Measurements from ENCODE around the gene DBN1. TPM values are rescaled to one million over a fixed set of nuclear protein-coding genes. Genes with fewer than 3 reads are reported as not detected.

DBN1 gene
- total RNA-seq, 8 experiments from 2014 or later = 70.8 to 406 (median 136) TPM

DNA sequence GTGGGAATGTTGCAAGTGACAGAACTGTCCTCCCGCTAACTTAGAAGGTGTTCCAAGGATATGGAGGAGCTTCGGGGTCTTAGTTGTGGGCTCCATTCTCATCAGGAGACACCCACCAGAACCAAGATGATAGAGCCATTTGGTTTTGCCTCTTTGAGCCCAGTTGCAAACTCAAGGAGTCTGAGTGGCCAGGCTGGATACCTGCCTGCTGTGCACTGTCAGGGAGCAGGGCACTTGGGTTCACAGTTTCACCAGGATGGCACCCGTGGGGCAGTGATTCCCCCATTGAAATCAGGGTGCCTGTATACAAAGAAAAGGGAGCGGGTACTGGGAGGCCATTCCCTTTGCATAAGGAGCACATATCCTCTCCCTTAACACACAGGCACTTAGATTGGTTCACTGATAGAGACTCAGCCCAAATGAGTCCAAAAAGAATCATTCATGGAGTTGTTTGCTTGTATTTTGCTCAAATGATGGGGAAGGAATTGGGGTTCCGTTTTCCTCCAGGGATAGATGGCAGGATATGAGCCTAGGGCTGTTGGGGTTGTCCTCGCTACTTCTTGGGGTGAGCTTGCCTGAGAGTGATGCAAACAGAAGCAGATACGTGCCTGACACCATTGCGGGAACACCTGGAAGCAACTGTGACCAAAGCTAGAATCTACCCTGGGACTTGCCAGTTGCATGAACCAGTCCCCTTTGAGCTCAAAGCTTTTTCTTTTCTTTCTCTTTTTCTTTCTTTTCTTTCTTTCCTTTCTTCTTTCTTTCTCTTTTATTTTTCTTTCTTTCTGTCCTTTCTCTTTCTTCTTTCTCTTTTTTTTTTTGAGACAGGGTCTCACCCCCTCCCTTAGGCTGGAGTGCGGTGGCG lies 28.1 kb downstream of the DBN1 start:
- ATAC-seq (replicated peaks in 6 of 8) = no peak
- in situ Hi-C loops (cut with MboI; ENCODE audit: low pct_unique_long_range_greater_than_20kb in 2 of 9, low sequenced_read_pairs in 9 of 9, unreplicated experiment in 9 of 9) = no loop called here
- Histone ChIP-seq H3K27ac (no peak overlapping the region), H3K4me3 (peak overlapping the region in 2 of 5 donors; percentile 53 to 70), H3K4me1 (replicated peaks in 1 of 2) (peaks cover 28 to 33% of the 10 kb centered on the region in 2 donors)
- 45 to 89% (median 66%) methylated on average over 1 to 7 of the region's 10 CpGs for WGBS, 10 experiments

DNA sequence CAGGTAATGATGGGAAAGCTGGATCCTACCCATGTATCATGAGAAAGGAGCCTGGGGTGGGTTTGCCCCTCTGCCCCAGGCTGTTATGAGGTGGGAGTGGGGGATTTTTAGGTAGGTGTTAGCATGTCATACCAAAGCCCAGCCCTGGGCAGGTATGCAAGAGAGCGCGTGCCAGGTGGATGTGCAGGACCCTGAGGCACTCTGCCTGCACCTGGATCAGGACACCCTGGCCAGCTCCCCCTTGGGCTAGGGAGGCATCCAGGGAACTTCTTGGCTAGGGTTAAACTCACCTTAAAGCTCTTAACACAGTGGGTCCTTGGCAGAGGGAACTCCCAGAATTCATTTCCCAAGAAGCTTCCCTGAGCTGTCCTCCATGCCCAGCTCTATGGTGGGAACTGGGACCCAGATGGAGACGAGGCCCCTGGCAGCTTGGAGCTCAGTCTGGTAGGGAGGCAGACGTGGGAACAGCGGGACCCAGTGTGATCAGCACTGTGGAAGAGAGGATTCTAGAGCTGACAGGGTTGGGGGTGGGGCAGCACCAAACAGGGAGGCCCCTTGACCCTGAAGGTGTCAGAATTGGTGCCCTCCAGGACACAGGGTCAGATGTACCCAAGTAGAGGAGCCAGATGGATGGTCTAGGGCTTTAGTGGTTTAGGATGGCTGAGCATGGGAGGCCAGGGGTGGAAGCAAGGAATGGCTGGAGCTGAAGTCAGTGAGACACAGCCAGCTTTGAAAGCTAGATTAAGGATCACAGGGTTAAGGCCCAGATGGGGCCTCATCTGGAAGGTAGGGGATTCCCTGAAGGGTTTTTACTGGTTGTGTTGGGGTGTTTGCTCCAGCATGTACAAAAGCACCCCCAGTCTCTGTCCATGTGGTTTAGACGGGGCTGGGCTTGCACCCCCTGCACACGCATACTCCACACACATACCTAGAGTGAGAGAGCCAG lies 29.1 kb downstream of the DBN1 start:
- Histone ChIP-seq H3K27ac (no peak overlapping the region), H3K4me1 (replicated peaks in 1 of 2) (peaks cover 27 to 33% of the 10 kb centered on the region in 2 donors), H3K4me3 (no peak overlapping the region)
- 52 to 100% (median 73%) methylated on average over 1 to 3 of the region's 7 CpGs; no CpG with 5 or more reads in 6 of the 10 experiments for WGBS, 10 experiments
- ATAC-seq (replicated peaks in 6 of 8) = no peak
- in situ Hi-C loops (cut with MboI; ENCODE audit: low pct_unique_long_range_greater_than_20kb in 2 of 9, low sequenced_read_pairs in 9 of 9, unreplicated experiment in 9 of 9) = no loop called here

DNA sequence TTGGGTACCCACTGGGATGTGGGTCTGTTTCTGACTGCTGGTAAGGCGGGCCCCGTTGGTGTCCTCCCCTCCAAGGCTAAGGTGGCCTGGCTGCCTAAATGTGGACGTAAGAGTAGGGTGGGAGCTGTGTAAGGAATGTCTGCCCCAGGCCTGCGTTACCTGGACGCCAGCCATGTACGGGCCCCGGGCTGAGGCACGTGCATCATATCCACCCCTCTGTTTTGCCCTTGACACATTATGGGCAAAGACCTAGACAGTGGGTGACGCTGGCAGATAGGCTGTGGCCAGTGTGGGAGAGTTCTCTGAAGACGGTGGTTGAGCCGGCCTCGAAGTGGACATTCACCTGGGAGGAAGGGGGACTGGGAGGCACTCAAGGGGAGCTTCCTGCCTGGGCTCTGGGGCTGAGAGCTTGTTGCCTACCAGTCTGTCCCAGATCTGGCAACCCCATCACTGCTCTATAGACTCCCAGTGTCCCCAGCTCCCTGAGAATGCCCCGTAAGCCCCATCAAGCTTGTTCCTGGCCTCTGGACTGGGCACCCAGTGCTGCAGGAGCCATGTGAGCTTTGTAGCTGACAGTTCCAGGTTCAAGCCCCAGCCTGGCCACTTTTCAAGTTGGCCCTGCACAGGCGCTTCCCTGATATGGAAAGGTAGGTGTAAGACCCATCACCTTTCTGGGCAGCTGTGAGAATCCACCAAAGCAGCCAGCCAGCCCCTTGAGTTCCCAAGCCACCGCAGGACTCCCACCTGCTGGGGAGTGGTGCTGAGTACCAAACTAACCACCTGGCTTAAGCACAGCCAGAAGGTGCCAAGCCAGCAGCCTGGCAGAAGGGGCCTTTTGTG lies 30.1 kb downstream of the DBN1 start:
- in situ Hi-C loops (cut with MboI; ENCODE audit: low pct_unique_long_range_greater_than_20kb in 2 of 9, low sequenced_read_pairs in 9 of 9, unreplicated experiment in 9 of 9) = no loop called here
- no peak overlapping the region for H3K27ac ChIP-seq
- no peak overlapping the region for H3K4me3 ChIP-seq
- H3K4me1 ChIP-seq (replicated peaks in 1 of 2) = peaks cover 18 to 28% of the 10 kb centered on the region in 2 donors
- 100% methylated on average over 1 to 2 of the region's 15 CpGs; no CpG with 5 or more reads in 6 of the 10 experiments for WGBS, 10 experiments
- no peak for ATAC-seq (replicated peaks in 6 of 8)

DNA sequence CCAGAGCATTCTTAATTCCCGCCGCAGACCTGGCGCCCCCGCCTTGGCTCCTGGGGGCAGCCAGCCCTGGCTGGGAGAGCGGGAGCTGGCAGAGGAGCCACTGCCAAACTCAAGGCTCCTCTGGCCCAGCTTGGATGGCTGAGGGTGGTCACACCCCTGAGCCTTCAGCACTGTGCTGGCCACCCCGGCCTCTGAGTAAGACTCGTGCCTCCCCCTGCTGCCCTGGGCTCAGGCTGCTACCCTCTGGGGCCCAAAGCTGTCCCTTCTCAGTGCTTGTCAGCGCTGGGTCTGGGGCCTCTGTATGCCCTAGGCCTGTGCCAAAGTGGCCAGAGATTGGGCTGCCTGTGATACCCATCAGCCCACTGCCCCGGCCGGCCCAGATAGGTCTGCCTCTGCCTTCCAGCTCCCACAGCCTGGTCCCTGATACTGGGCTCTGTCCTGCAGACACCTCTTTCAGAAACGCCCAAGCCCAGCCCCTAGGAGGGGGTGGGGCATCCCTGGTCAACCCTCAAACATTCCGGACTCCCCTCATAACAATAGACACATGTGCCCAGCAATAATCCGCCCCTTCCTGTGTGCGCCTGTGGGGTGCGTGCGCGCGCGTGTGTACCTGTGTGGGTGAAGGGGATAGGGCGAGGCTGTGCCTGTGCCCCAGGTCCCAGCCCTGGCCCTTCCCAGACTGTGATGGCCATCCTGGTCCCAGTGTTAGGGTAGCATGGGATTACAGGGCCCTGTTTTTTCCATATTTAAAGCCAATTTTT lies 31.2 kb downstream of the DBN1 start:
- Histone ChIP-seq H3K4me1 (replicated peaks in 1 of 2) (peaks cover 7 to 17% of the 10 kb centered on the region in 2 donors), H3K4me3 (no peak overlapping the region), H3K27ac (no peak overlapping the region)
- in situ Hi-C loops (cut with MboI; ENCODE audit: low pct_unique_long_range_greater_than_20kb in 2 of 9, low sequenced_read_pairs in 9 of 9, unreplicated experiment in 9 of 9) = no loop called here
- 60 to 100% (median 90%) methylated on average over 1 to 4 of the region's 20 CpGs; no CpG with 5 or more reads in 7 of the 10 experiments for WGBS, 10 experiments
- no peak for ATAC-seq (replicated peaks in 6 of 8)

DNA sequence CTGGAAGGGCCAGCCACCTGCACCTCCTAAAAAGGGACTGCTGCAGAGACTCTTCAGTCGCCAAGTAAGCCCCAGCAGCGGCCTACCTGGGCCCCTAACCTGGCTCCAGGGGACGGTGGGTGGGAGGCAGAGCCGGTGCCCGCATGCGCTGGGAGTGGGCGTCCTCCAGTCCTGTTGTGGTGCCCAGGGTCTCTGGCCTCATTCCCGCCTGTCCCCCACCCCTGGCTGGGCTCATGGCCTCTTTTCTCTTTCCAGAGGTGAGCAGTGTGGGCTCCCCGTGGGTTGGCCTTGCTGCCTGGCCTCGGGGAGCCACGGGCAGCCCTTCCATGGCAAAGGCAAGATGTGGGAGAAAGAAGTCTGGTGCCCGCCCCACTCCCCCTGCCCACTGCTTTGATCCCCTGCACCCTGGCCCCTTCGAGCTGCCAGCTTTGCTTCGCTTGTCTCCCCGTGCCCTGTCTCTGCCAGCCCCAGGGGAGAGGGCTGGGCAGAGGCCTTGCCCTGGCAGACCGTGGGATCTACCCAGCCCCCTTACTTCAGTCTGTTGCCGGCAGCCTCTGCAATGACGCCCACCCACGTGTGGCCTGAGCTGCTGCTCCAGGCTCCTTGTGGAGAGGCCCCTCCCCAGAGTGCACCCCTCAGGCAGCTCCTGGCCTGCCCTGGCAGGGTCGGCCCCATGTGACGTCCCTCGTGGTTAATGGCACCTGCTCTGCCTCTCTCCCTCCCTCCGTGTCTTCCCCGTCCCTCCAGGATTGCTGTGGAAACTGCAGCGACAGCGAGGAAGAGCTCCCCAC lies 32.2 kb downstream of the DBN1 start:
- Histone ChIP-seq H3K27ac (no peak overlapping the region), H3K4me3 (no peak overlapping the region), H3K4me1 (replicated peaks in 1 of 2) (peaks cover 6 to 15% of the 10 kb centered on the region in 2 donors)
- peak in 5 of 8 experiments; percentile 22 to 52 (median 39) for ATAC-seq (replicated peaks in 6 of 8)
- in situ Hi-C loops (cut with MboI; ENCODE audit: low pct_unique_long_range_greater_than_20kb in 2 of 9, low sequenced_read_pairs in 9 of 9, unreplicated experiment in 9 of 9) = no loop called here
- WGBS, 10 experiments = 80 to 100% methylated on average over 1 to 4 of the region's 26 CpGs; no CpG with 5 or more reads in 8 of the 10 experiments

DNA sequence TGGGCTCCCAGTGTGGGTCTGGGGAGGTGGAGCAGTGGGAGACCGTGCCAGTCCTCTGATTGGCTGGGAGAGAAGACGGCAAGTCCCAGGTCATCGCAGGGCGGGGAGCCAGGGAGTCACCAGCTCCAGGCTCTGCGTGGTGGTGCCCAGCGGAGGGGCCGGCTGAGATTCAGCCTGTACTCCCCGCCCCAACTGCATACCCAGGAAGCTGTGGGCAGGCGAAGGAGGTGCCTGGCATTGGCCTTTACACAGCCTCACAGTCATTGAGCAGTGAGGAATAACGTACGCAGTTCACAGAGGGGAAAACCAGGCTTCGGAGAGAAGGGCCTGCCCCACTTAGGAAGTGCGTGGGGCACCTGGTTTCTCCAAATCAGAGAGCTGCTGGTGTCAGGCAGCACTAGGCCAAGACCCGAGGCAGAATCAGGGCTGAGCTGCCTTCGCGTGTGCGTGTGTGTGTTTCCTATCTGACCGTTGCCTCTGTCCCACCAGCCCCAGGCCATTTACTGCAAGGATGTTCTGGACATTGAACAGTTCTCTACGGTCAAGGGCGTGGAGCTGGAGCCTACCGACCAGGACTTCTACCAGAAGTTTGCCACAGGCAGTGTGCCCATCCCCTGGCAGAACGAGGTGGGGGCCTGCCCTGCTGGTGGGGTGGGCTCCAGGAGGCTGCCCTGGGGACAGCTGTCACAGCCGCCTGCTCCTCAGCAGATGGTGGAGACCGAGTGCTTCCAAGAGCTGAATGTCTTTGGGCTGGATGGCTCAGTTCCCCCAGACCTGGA lies 33.0 kb downstream of the DBN1 start:
- in situ Hi-C loops (cut with MboI; ENCODE audit: low pct_unique_long_range_greater_than_20kb in 2 of 9, low sequenced_read_pairs in 9 of 9, unreplicated experiment in 9 of 9) = no loop called here
- ATAC-seq (replicated peaks in 6 of 8) = no peak

DNA sequence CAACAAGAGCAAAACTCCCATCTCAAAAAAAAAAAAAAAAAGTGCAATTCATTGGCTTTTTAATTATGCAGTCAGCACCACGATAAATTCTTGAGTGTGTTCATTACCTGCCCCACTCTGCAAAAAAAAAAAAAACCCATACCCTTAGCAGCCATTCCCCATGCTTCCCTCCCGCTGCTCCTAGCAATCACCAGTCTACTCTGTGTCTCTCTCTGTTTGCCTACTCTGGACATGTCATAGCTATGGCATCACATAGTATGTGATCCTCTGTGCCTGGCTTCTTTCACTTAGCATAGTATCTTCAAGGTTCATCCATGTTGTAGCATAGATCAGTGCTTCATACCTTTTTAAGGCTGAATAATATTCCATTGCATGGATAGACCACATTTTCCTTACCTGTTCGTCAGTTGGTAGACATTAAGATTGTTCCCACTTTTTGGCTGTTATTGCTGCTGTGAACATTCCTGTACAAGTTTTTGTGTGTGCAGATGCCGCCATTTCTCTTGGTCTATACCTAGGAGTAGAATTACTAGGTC lies 33.8 kb downstream of the DBN1 start:
- peaks cover 0 to 4% of the 10 kb centered on the region in 2 donors for H3K4me1 ChIP-seq (replicated peaks in 1 of 2)
- 80 to 100% (median 99%) methylated on average over 2 to 4 of the region's 4 CpGs; no CpG with 5 or more reads in 2 of the 10 experiments for WGBS, 10 experiments
- no peak overlapping the region for H3K27ac ChIP-seq
- no peak for ATAC-seq (replicated peaks in 6 of 8)
- H3K4me3 ChIP-seq = no peak overlapping the region
- in situ Hi-C loops (cut with MboI; ENCODE audit: low pct_unique_long_range_greater_than_20kb in 2 of 9, low sequenced_read_pairs in 9 of 9, unreplicated experiment in 9 of 9) = no loop called here

More for the DNA sequence above, 33.0 kb downstream of the DBN1 start:
- H3K27ac ChIP-seq = no peak overlapping the region
- WGBS, 10 experiments = 20 to 100% (median 92%) methylated on average over 1 to 14 of the region's 24 CpGs; no CpG with 5 or more reads in 4 of the 10 experiments
- H3K4me1 ChIP-seq (replicated peaks in 1 of 2) = peaks cover 1 to 11% of the 10 kb centered on the region in 2 donors
- H3K4me3 ChIP-seq = no peak overlapping the region

DNA sequence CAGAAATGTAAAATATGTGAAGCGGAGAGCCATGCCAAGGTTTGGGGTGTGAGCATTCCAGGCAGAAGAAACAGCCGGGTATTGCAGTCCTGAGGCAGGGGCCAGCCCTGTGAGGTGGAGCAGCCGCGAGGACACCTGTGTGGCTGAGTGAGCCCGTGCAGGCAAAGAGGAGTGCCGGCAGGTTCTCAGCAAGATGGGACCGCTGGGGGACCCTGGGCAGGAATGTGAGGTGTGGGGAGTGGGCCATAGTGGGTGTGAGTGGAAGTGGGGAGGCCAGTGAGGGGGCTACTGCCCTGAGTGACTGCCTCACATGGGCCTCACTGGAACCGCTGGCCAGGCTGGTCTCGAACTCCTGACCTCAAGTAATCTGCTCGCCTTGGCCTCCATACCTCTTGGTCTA lies 35.0 kb downstream of the DBN1 start:
- no peak overlapping the region for H3K27ac ChIP-seq

DNA sequence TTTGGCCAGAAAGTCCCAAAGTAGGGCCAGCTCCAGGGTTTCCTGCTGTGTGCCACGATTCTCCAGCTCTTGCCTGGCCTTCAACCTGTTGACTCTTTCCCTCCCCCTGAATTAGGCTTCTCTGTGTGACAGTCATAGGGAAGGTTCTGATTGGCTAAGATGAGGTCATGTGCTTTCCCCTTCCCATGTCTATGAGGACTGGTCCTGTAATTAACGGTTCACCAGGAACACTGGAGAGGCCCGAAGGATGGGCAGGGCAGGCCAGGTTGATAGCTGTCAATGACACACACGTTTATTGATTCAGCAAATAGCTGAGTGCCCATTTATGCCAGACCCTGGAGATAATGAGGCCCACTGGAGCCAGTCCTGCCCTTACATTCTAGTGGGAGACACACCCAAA lies 35.8 kb downstream of the DBN1 start:
- in situ Hi-C loops (cut with MboI; ENCODE audit: low pct_unique_long_range_greater_than_20kb in 2 of 9, low sequenced_read_pairs in 9 of 9, unreplicated experiment in 9 of 9) = no loop called here
- Histone ChIP-seq H3K4me3 (no peak overlapping the region), H3K27ac (no peak overlapping the region), H3K4me1 (replicated peaks in 1 of 2) (no peaks in the 10 kb centered on the region)
- ATAC-seq (replicated peaks in 6 of 8) = no peak
- WGBS, 10 experiments = 60% methylated on average over 1 of the region's 4 CpGs; no CpG with 5 or more reads in 9 of the 10 experiments

More for the DNA sequence above, 35.0 kb downstream of the DBN1 start:
- Histone ChIP-seq H3K4me3 (no peak overlapping the region), H3K4me1 (replicated peaks in 1 of 2) (no peaks in the 10 kb centered on the region)
- WGBS, 10 experiments = 87 to 100% (median 100%) methylated on average over 1 to 7 of the region's 10 CpGs; no CpG with 5 or more reads in 3 of the 10 experiments
- ATAC-seq (replicated peaks in 6 of 8) = no peak
- in situ Hi-C loops (cut with MboI; ENCODE audit: low pct_unique_long_range_greater_than_20kb in 2 of 9, low sequenced_read_pairs in 9 of 9, unreplicated experiment in 9 of 9) = no loop called here

DNA sequence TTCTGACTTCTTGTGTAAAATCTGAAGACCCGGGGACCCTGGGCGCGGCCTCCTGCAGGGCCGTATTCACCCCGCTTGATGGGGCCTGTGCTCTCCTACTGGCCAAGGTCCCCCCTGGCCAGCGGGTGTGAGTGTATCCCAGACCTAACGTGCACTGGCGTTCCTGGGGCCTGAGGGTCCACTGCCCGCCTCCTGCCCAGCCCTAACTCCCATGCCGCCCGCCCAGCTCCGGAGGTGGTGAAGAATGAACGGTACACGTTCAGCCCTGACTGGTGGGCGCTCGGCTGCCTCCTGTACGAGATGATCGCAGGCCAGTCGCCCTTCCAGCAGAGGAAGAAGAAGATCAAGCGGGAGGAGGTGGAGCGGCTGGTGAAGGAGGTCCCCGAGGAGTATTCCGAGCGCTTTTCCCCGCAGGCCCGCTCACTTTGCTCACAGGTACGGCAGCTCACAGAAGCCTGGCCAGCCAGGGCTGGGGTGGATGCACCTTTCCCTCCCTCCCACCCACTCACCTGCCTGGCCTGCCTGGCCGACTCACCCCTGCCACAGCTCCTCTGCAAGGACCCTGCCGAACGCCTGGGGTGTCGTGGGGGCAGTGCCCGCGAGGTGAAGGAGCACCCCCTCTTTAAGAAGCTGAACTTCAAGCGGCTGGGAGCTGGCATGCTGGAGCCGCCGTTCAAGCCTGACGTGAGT lies 37.4 kb downstream of the DBN1 start:
- in situ Hi-C loops (cut with MboI; ENCODE audit: low pct_unique_long_range_greater_than_20kb in 2 of 9, low sequenced_read_pairs in 9 of 9, unreplicated experiment in 9 of 9) = no loop called here
- Histone ChIP-seq H3K4me1 (replicated peaks in 1 of 2) (no peaks in the 10 kb centered on the region), H3K4me3 (no peak overlapping the region), H3K27ac (no peak overlapping the region)
- WGBS, 10 experiments = 73 to 100% (median 100%) methylated on average over 1 to 11 of the region's 37 CpGs; no CpG with 5 or more reads in 3 of the 10 experiments
- no peak for ATAC-seq (replicated peaks in 6 of 8)
